Measurements from ENCODE around the gene MORF4L1.

DNA sequence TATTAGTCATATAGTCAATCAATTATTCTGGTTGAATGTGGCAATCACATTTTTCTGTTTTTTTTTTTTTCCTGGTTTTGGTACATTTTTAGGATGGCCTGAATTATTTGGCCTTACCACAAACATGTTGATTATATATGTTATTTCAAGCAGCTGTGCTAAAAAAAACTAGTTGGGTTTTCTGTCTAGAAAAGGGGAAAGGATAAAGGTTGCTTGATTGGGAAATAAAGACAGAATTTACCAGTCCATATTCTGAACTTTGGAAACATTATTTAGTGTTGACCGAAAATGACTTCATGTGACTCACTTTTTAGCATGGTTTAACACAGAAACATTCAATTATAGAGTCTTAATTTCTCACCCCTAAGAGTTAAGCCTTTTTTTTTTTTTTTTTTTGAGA, 8.1 kb downstream of the MORF4L1 start:
- TF ChIP-seq, protein P1, sequence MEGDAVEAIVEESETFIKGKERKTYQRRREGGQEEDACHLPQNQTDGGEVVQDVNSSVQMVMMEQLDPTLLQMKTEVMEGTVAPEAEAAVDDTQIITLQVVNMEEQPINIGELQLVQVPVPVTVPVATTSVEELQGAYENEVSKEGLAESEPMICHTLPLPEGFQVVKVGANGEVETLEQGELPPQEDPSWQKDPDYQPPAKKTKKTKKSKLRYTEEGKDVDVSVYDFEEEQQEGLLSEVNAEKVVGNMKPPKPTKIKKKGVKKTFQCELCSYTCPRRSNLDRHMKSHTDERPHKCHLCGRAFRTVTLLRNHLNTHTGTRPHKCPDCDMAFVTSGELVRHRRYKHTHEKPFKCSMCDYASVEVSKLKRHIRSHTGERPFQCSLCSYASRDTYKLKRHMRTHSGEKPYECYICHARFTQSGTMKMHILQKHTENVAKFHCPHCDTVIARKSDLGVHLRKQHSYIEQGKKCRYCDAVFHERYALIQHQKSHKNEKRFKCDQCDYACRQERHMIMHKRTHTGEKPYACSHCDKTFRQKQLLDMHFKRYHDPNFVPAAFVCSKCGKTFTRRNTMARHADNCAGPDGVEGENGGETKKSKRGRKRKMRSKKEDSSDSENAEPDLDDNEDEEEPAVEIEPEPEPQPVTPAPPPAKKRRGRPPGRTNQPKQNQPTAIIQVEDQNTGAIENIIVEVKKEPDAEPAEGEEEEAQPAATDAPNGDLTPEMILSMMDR (IDR thresholded peaks at IDR 0.05; ENCODE audit: low read depth, low read length): no peak
- TF ChIP-seq, protein P2, sequence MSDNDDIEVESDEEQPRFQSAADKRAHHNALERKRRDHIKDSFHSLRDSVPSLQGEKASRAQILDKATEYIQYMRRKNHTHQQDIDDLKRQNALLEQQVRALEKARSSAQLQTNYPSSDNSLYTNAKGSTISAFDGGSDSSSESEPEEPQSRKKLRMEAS (IDR thresholded peaks at IDR 0.05; ENCODE audit: low read depth, low read length): no peak
- no peak for TF ChIP-seq POLR2A (IDR thresholded peaks at IDR 0.05; ENCODE audit: extremely low read depth, insufficient read length)
- TF ChIP-seq MYC (IDR thresholded peaks at IDR 0.05; ENCODE audit: low read depth, low read length): no peak
